ENCODE data around the gene AURKA.
"Not testable (repeated sequence)": the region's sequence is repeated elsewhere in the genome, so short reads cannot be mapped to it uniquely, and the experiment has no call there.

AURKA gene

GRCh38 chr20:56360133-56360907, 31.7 kb downstream of the AURKA start:
- no peak for DNase-seq (ENCODE audit: low read depth in 2 of 3, low spot score in 1 of 3)

- peak in 1 of 3 donors; percentile 16 for DNase-seq (ENCODE audit: low read depth in 2 of 3, low spot score in 1 of 3)
Measured at GRCh38 chr20:56359212-56360132, 32.5 kb downstream of the AURKA start.

- peak; percentile 63 to 81 (median 68) for DNase-seq (ENCODE audit: low read depth in 2 of 3, low spot score in 1 of 3)
Measured at GRCh38 chr20:56358600-56359211, 33.3 kb downstream of the AURKA start, which contains the start of gene FAM210B. Gene FAM210B, plus strand, starts transcription at chr20:56358974. Its CDS starts 32 bp downstream, at chr20:56359006.

GRCh38 chr20:56358070-56358469, 33.9 kb downstream of the AURKA start:
- DNase-seq (ENCODE audit: low read depth in 2 of 3, low spot score in 1 of 3) = no peak

- no peak for DNase-seq (ENCODE audit: low read depth in 2 of 3, low spot score in 1 of 3)
Measured at GRCh38 chr20:56353356-56353755, 38.7 kb downstream of the AURKA start.

GRCh38 chr20:56352345-56353055, 39.5 kb downstream of the AURKA start:
- DNase-seq (ENCODE audit: low read depth in 2 of 3, low spot score in 1 of 3) = no peak

- DNase-seq (ENCODE audit: low read depth in 2 of 3, low spot score in 1 of 3) = no peak
Measured at GRCh38 chr20:56350842-56351241, 41.2 kb downstream of the AURKA start.

GRCh38 chr20:56348746-56349145, 43.3 kb downstream of the AURKA start:
- DNase-seq (ENCODE audit: low read depth in 2 of 3, low spot score in 1 of 3) = no peak

- no peak for DNase-seq (ENCODE audit: low read depth in 2 of 3, low spot score in 1 of 3)
Measured at GRCh38 chr20:56348305-56348693, 43.7 kb downstream of the AURKA start.

- DNase-seq (ENCODE audit: low read depth in 2 of 3, low spot score in 1 of 3) = no peak
Measured at GRCh38 chr20:56347628-56348304, 44.2 kb downstream of the AURKA start.

GRCh38 chr20:56345911-56346310, 46.1 kb downstream of the AURKA start:
- DNase-seq (ENCODE audit: low read depth in 2 of 3, low spot score in 1 of 3) = no peak

- peak in 2 of 3 donors; percentile 26 to 34 for DNase-seq (ENCODE audit: low read depth in 2 of 3, low spot score in 1 of 3)
Measured at GRCh38 chr20:56343861-56344381, 48.1 kb downstream of the AURKA start.

- DNase-seq (ENCODE audit: low read depth in 2 of 3, low spot score in 1 of 3) = no peak
Measured at GRCh38 chr20:56342783-56343182, 49.2 kb downstream of the AURKA start.

- not testable (repeated sequence) for DNase-seq (ENCODE audit: low read depth in 2 of 3, low spot score in 1 of 3)
Measured at GRCh38 chr20:56336709-56337108, 55.3 kb downstream of the AURKA start.

GRCh38 chr20:56328861-56329260, 63.2 kb downstream of the AURKA start:
- DNase-seq (ENCODE audit: low read depth in 2 of 3, low spot score in 1 of 3) = no peak

GRCh38 chr20:56324806-56325205, 67.2 kb downstream of the AURKA start:
- DNase-seq (ENCODE audit: low read depth in 2 of 3, low spot score in 1 of 3) = no peak

GRCh38 chr20:56323656-56324055, 68.4 kb downstream of the AURKA start:
- DNase-seq (ENCODE audit: low read depth in 2 of 3, low spot score in 1 of 3) = no peak

- no peak for DNase-seq (ENCODE audit: low read depth in 2 of 3, low spot score in 1 of 3)
Measured at GRCh38 chr20:56323206-56323605, 68.8 kb downstream of the AURKA start.

GRCh38 chr20:56322681-56323080, 69.3 kb downstream of the AURKA start:
- DNase-seq (ENCODE audit: low read depth in 2 of 3, low spot score in 1 of 3) = no peak

All from stimulated activated CD4-positive, alpha-beta T cell treated with anti-CD3 and anti-CD28 coated beads, Interleukin-12 subunit alpha, Interleukin-12 subunit beta, amount 100 ng/mL, for 48 hours (primary cell).